ENCODE data around the gene SND1.

SND1 gene

DNA sequence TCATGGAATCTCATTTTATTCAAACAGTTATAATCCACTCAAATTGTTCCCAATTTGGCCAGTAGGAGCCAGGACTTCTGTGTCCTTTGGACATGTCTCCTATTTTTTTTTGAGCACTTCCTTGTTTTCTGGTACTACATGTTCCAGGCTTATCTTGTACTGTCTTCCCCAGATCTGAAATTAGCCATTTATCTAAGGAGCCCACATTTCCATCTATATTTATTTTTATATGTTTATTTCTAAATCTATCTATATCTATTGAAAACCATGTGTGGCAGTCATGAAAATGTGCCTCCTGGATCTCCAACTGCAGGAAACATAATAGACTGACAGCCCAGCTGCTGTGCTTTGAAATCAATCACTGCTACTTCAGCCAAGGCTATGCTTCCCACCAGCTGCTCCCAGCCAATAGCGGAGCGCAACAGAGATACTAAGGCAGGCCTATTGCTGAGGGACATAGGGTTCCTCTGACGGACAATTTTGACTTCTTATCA lies 232.1 kb downstream of the SND1 start:
- Histone ChIP-seq H3K27ac (peak overlapping the region in 1 of 2 donors; percentile 59), H3K4me3 (no peak overlapping the region)
- no peak for DNase-seq (ENCODE audit: low spot score)
- TF ChIP-seq, protein P1, sequence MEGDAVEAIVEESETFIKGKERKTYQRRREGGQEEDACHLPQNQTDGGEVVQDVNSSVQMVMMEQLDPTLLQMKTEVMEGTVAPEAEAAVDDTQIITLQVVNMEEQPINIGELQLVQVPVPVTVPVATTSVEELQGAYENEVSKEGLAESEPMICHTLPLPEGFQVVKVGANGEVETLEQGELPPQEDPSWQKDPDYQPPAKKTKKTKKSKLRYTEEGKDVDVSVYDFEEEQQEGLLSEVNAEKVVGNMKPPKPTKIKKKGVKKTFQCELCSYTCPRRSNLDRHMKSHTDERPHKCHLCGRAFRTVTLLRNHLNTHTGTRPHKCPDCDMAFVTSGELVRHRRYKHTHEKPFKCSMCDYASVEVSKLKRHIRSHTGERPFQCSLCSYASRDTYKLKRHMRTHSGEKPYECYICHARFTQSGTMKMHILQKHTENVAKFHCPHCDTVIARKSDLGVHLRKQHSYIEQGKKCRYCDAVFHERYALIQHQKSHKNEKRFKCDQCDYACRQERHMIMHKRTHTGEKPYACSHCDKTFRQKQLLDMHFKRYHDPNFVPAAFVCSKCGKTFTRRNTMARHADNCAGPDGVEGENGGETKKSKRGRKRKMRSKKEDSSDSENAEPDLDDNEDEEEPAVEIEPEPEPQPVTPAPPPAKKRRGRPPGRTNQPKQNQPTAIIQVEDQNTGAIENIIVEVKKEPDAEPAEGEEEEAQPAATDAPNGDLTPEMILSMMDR (IDR thresholded peaks at IDR 0.05), result no peak

DNA sequence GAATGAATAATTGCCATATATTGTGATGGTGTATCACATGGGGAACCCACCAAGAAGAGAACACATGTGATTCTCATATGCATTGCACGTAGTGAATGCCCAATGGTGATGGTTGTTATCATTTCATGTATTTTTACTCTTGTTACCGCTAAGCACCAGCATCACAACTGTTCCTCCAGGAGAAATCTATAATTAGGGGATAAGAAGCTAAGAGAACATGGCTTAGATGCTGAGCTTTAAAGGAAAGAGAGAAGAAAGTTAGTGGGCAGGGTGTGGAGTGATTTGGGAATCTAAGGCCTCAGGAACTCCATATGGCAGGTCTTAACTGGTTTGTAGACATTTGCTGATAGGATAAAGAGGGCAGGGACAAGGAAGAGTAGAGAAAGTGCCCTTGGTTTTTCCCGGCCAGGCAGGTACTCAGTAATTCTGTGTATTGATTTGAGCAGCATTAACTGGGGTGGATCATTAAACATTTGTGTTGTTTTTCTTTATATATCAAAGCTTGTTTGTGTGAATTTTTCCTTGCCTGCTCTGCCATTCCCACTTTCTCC lies 233.3 kb downstream of the SND1 start:
- DNase-seq (ENCODE audit: low spot score), result no peak
- H3K27ac ChIP-seq, result peak overlapping the region; percentile 42 to 59
- H3K4me3 ChIP-seq, result no peak overlapping the region
- TF ChIP-seq, protein P1 (IDR thresholded peaks at IDR 0.05), result no peak

DNA sequence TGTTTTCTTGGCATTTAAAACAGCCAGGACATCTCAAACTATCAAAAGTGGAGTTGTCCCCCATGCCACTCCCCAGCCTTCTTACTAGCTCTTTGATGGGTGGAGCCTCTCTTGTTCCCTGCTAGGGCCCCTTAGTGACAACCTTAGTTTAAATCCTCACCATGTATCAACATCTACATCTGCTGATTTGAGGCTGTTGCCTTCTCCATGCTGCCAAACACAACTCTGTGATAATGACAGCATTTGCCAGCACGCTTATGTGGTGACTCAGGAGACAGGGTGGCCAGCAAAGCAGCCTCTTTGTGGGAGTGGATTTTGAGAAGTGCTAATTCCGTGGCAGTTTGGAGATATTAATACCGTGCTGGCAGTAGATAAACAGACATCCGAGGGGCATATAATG lies 233.8 kb downstream of the SND1 start:
- H3K4me3 ChIP-seq, result peak overlapping the region; percentile 7
- no peak for DNase-seq (ENCODE audit: low spot score)
- TF ChIP-seq, protein P1 (IDR thresholded peaks at IDR 0.05), result no peak
- H3K27ac ChIP-seq, result peak overlapping the region; percentile 42 to 59

DNA sequence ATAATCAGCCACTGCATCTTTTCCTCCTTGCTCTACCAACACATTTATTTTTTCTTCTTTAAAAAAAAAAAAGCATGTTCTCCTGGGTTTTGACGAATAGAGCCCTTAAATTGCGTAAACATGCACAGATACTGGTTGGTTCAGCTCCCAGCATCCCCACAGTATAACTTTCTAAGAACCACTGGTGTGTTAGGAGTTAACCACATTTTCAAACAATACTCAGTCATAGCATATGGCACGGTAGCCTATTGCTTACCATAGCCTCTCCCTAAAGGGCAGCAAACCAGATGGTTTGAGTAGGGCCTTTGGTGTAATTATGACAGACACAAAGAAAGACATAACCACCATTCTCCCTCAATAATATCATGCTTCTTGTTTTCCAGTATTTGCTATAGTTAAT lies 234.3 kb downstream of the SND1 start:
- DNase-seq (ENCODE audit: low spot score), result no peak
- H3K27ac ChIP-seq, result peak overlapping the region; percentile 42 to 59

DNA sequence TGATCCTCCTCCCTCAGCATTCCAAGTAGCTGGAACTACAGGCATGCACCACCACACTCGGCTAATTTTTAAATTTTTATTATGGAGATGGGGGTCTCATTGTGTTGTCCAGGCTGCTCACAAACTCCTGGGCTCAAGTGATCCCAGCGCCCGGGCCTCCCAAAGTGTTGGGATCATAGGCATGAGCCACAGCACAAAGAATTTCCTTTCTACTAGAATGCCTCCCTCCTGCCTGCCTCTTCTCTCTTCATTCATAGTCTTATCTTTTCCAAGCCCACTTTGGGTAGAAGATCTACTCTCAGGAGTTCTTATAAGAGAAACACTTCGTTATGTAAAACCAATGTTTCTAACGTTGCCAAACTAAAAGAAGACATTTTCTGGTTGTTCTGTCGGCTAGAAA lies 235.1 kb downstream of the SND1 start:
- Histone ChIP-seq H3K4me3 (no peak overlapping the region), H3K27ac (no peak overlapping the region)
- TF ChIP-seq, protein P1 (IDR thresholded peaks at IDR 0.05), result no peak
- DNase-seq (ENCODE audit: low spot score), result no peak

More for the DNA sequence above, 234.3 kb downstream of the SND1 start:
- peak overlapping the region; percentile 7 for H3K4me3 ChIP-seq
- TF ChIP-seq, protein P1 (IDR thresholded peaks at IDR 0.05), result no peak

DNA sequence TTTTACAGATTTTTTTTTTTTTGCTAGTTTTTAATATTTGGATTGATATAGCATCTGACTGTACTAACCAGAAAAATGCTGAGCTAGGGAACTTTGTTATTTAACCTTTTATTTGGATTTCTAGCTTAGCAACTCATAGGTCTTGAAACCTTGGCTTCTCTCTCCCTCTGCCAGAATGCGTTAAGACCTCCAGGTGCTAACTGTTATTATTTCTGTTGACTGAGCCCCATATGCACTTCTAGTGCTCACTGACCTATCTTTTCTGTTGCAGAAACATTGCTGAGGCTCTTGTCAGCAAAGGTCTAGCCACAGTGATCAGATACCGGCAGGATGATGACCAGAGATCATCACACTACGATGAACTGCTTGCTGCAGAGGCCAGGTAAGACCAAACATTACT lies 235.6 kb downstream of the SND1 start:
- TF ChIP-seq, protein P1 (IDR thresholded peaks at IDR 0.05), result no peak
- no peak overlapping the region for H3K4me3 ChIP-seq
- no peak overlapping the region for H3K27ac ChIP-seq
- DNase-seq (ENCODE audit: low spot score), result no peak

DNA sequence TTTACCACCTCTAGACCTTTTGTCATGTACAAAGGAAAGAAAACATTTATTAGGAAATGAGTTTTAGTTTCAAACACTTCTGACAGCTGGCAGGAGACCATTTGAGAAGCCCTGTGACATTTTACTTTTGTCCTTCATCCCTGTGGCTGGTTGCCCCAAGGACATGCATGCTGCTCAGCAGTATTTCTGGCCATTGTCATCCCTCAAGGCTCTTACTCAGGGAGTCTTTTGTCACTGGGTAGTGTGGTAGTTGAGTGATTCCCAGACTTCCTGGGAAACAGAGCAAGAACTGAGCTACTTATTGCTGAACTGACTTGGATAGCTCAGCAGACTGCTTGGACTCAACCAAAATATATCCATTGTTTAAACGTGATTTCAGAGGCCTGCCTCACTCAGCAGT lies 236.4 kb downstream of the SND1 start:
- no peak for DNase-seq (ENCODE audit: low spot score)
- no peak overlapping the region for H3K4me3 ChIP-seq
- TF ChIP-seq, protein P1 (IDR thresholded peaks at IDR 0.05), result no peak
- H3K27ac ChIP-seq, result no peak overlapping the region
